ENCODE results near the gene CANT1. TPM values are rescaled to one million over a fixed set of nuclear protein-coding genes. Genes with fewer than 3 reads are reported as not detected.

The CANT1 gene
- total RNA-seq, 1 experiment from 2014 or later: 33.0 TPM

DNA sequence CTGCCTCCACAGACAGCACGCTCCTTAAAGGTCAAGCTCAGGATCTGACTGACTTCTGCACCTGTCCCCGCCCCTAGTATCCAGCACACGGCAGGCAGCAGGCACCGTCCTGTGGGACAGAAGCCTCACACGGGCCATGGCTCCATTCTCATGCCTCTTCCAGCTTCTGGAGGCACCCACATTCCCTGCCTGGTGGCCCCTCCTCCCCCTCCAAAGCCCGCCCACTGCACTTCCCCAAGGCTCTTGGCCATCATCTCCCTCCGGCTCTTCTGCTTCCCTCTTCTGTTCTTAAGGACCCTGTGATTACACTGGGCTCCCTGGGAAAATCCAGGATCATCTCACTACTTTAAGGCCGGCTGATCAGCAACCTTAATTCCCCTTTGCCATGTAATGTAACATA lies 3.5 kb downstream of the CANT1 start:
- H2BK20ac ChIP-seq (ENCODE audit: low read depth, low read length, poor library complexity, severe bottlenecking): no peak overlapping the region
- no peak overlapping the region for H3K9ac ChIP-seq (ENCODE audit: extremely low read depth, insufficient read length, low read length)
- H3K56ac ChIP-seq (ENCODE audit: insufficient read length, low read depth, low read length): no peak overlapping the region
- H3K4me3 Mint-ChIP-seq: 0 out of 5 replicates have a peak overlapping the region, but pooled peaks of 1 of the 2 experiments have one; percentile 15
- H3K14ac ChIP-seq (ENCODE audit: insufficient read depth, low read length): no peak overlapping the region
- no peak for DNase-seq
- no peak overlapping the region for H2AFZ ChIP-seq (ENCODE audit: low read length)
- peaks cover 41% of the 10 kb centered on the region for H3K27me3 ChIP-seq (ENCODE audit: insufficient read depth, low read length)
- peaks cover 15 to 27% of the 10 kb centered on the region in 2 experiments for H3K4me1 Mint-ChIP-seq
- H2BK15ac ChIP-seq (ENCODE audit: low read depth, low read length): no peak overlapping the region
- H4K20me1 ChIP-seq (ENCODE audit: control insufficient read depth, insufficient read depth, insufficient read length): no peaks in the 10 kb centered on the region
- peaks cover 0 to 4% of the 10 kb centered on the region in 2 experiments; a peak in 4 of 5 replicates for H3K9me3 Mint-ChIP-seq
- no peak overlapping the region for H3K4ac ChIP-seq (ENCODE audit: low read depth, low read length)
- H4K8ac ChIP-seq (replicated peaks; ENCODE audit: insufficient read length, low read depth, low read length): no peak overlapping the region
- H2BK12ac ChIP-seq (ENCODE audit: insufficient read length, low read depth, low read length): no peak overlapping the region
- no peak overlapping the region for H4K5ac ChIP-seq (ENCODE audit: insufficient read length, low read depth, low read length)
- H3K9me3 ChIP-seq (ENCODE audit: control insufficient read depth, low read depth, low read length): no peaks in the 10 kb centered on the region
- no peak overlapping the region for H2BK5ac ChIP-seq (ENCODE audit: insufficient read length, low read length)
- peaks cover 0 to 18% (median 5%) of the 10 kb centered on the region in 3 experiments; a peak in 5 of 7 replicates for H3K36me3 Mint-ChIP-seq (ENCODE audit: insufficient read depth in 1 of 3, low read depth in 3 of 3)
- no peak overlapping the region for H3K27ac Mint-ChIP-seq
- H3K27me3 Mint-ChIP-seq (ENCODE audit: low read depth): peaks cover 77% of the 10 kb centered on the region
- H4K91ac ChIP-seq (ENCODE audit: insufficient read length, low read depth, low read length): no peak overlapping the region
- peaks cover 5% of the 10 kb centered on the region; the same call in 1 of the 2 replicates for H3K79me2 ChIP-seq (ENCODE audit: insufficient read depth, low read length)
- no peak overlapping the region for H3K18ac ChIP-seq (ENCODE audit: insufficient read length, low read depth, low read length)
- no peak overlapping the region for H3K4me2 ChIP-seq (ENCODE audit: insufficient read depth, insufficient read length, low read length)
- no peak overlapping the region for H2AK5ac ChIP-seq (ENCODE audit: insufficient read length, low read length)
- TF ChIP-seq, protein P1, sequence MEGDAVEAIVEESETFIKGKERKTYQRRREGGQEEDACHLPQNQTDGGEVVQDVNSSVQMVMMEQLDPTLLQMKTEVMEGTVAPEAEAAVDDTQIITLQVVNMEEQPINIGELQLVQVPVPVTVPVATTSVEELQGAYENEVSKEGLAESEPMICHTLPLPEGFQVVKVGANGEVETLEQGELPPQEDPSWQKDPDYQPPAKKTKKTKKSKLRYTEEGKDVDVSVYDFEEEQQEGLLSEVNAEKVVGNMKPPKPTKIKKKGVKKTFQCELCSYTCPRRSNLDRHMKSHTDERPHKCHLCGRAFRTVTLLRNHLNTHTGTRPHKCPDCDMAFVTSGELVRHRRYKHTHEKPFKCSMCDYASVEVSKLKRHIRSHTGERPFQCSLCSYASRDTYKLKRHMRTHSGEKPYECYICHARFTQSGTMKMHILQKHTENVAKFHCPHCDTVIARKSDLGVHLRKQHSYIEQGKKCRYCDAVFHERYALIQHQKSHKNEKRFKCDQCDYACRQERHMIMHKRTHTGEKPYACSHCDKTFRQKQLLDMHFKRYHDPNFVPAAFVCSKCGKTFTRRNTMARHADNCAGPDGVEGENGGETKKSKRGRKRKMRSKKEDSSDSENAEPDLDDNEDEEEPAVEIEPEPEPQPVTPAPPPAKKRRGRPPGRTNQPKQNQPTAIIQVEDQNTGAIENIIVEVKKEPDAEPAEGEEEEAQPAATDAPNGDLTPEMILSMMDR (conservative IDR thresholded peaks at IDR 0.05): no peak
- H2BK120ac ChIP-seq (ENCODE audit: low read depth, low read length, poor library complexity, severe bottlenecking): no peak overlapping the region
- H3K4me1 ChIP-seq (ENCODE audit: insufficient read depth, low read length): no peaks in the 10 kb centered on the region
- no peak overlapping the region for H3K23ac ChIP-seq (ENCODE audit: insufficient read length, low read depth, low read length)
- H3K79me1 ChIP-seq (ENCODE audit: insufficient read depth, low read depth, low read length, poor library complexity, severe bottlenecking): no peaks in the 10 kb centered on the region
- H3K23me2 ChIP-seq (ENCODE audit: insufficient read length, low read depth, low read length, poor library complexity, severe bottlenecking): peaks cover 8% of the 10 kb centered on the region
- no peak overlapping the region for H3K27ac ChIP-seq (ENCODE audit: insufficient read length, low read depth, low read length)
- no CpG with 5 or more reads among the region's 8 CpGs for WGBS (ENCODE audit: extremely low coverage, insufficient read length, low lambda C conversion rate)
- H3T11ph ChIP-seq (ENCODE audit: low read length): no peak overlapping the region
